WTC11 (cell line): Measurements from ENCODE around the gene FAM181B. TPM values are rescaled to one million over a fixed set of nuclear protein-coding genes. Genes with fewer than 3 reads are reported as not detected.

Experiments used
- ATAC-seq: fragments of 200-7000 bp; cut with Tn5 transposase; 2 replicates; pipeline ENCODE4 v1.10.0; 2021; ENCODE audit warnings: mild to moderate bottlenecking, moderate library complexity
- CTCF ChIA-PET: fragments of 300-600 bp; sonication (Branson Sonifier 250); formaldehyde crosslinking; loops from one replicate; lab custom pipeline; 2021; ENCODE audit warnings: antibody characterized with exemption; lab: Charles Lee
- POLR2A ChIA-PET: fragments of 350-600 bp; sonication (Branson Sonifier 250); formaldehyde crosslinking; loops from one replicate; lab custom pipeline; 2021; ENCODE audit warnings: antibody characterized with exemption; lab: Charles Lee
- DNase-seq: peaks from one replicate; pipeline ENCODE4 v3.0.0; 2021; ENCODE audit warnings: low spot score
- H3K27ac Mint-ChIP-seq: 2 replicates; pipeline ENCODE4 v1.8.0; 2021; ENCODE audit warnings: mixed read lengths
- H3K27me3 Mint-ChIP-seq: 2 replicates; pipeline ENCODE4 v1.8.0; 2021; ENCODE audit warnings: low read depth, mild to moderate bottlenecking, moderate library complexity, mixed read lengths
- H3K36me3 Mint-ChIP-seq: 2 replicates; pipeline ENCODE4 v1.8.0; 2021; ENCODE audit warnings: mixed read lengths
- H3K4me1 Mint-ChIP-seq: 2 replicates; pipeline ENCODE4 v1.8.0; 2022; ENCODE audit warnings: mixed read lengths
- H3K4me3 Mint-ChIP-seq: 2 replicates; pipeline ENCODE4 v1.8.0; 2021; ENCODE audit warnings: mild to moderate bottlenecking, moderate library complexity, mixed read lengths
- H3K9me3 Mint-ChIP-seq: 2 replicates; pipeline ENCODE4 v1.8.0; 2021; ENCODE audit warnings: mixed read lengths
- ATF3 ChIP-seq: sonication (generic); formaldehyde crosslinking; conservative IDR thresholded peaks from 2 replicates; pipeline ENCODE4 v1.8.1; 2022; ENCODE audit warnings: mild to moderate bottlenecking, missing genetic modification reagents
- E2F5 ChIP-seq: sonication (generic); formaldehyde crosslinking; IDR thresholded peaks from 2 replicates; pipeline ENCODE4 v1.8.1; 2022; ENCODE audit warnings: mild to moderate bottlenecking, moderate library complexity, missing genetic modification reagents
- FOXK1 ChIP-seq: sonication (generic); formaldehyde crosslinking; IDR thresholded peaks from 2 replicates; pipeline ENCODE4 v1.8.0; 2022; ENCODE audit warnings: mild to moderate bottlenecking, moderate library complexity, missing genetic modification reagents
- FOXP1 ChIP-seq: sonication (generic); formaldehyde crosslinking; IDR thresholded peaks from 2 replicates; pipeline ENCODE4 v1.8.0; 2022; ENCODE audit warnings: missing genetic modification reagents, mild to moderate bottlenecking, moderate library complexity, borderline replicate concordance
- GRHL2 ChIP-seq: fragments of 250-450 bp; sonication (Bioruptor Pico); IDR thresholded peaks from 2 replicates; pipeline ENCODE4 v1.8.0; 2022; ENCODE audit warnings: mild to moderate bottlenecking, moderate library complexity; ENCODE audit not compliant: insufficient replicate concordance, severe bottlenecking
- GTF2I ChIP-seq: fragments of 250-450 bp; sonication (Bioruptor Pico); conservative IDR thresholded peaks from 2 replicates; pipeline ENCODE4 v1.4.0; 2021; ENCODE audit warnings: mild to moderate bottlenecking
- IRF2 ChIP-seq: sonication (generic); formaldehyde crosslinking; IDR thresholded peaks from 2 replicates; pipeline ENCODE4 v1.8.0; 2022; ENCODE audit warnings: low read depth, missing genetic modification reagents, borderline replicate concordance
- KAT7 ChIP-seq: sonication (generic); formaldehyde crosslinking; IDR thresholded peaks from 2 replicates; pipeline ENCODE4 v1.8.1; 2023; ENCODE audit warnings: missing genetic modification reagents, mild to moderate bottlenecking, borderline replicate concordance
- OVOL2 ChIP-seq: fragments of 250-450 bp; sonication (Bioruptor Pico); IDR thresholded peaks from 2 replicates; pipeline ENCODE4 v1.9.0; 2021; ENCODE audit warnings: mild to moderate bottlenecking, borderline replicate concordance
- RELA ChIP-seq: sonication (generic); formaldehyde crosslinking; IDR thresholded peaks from 2 replicates; pipeline ENCODE4 v1.8.1; 2022; ENCODE audit warnings: missing genetic modification reagents, mild to moderate bottlenecking, borderline replicate concordance
- SMAD3 ChIP-seq: sonication (generic); formaldehyde crosslinking; IDR thresholded peaks from 2 replicates; pipeline ENCODE4 v1.8.0; 2022; ENCODE audit warnings: missing genetic modification reagents, mild to moderate bottlenecking, borderline replicate concordance
- SMAD4 ChIP-seq: sonication (generic); formaldehyde crosslinking; IDR thresholded peaks from 2 replicates; pipeline ENCODE4 v1.8.0; 2022; ENCODE audit warnings: mild to moderate bottlenecking, missing genetic modification reagents
- TEAD1 ChIP-seq: sonication (generic); formaldehyde crosslinking; IDR thresholded peaks from 2 replicates; pipeline ENCODE4 v1.8.0; 2022; ENCODE audit warnings: mild to moderate bottlenecking, missing genetic modification reagents
- ZNF281 ChIP-seq: sonication (generic); formaldehyde crosslinking; IDR thresholded peaks from 2 replicates; pipeline ENCODE4 v1.8.0; 2023; ENCODE audit warnings: mild to moderate bottlenecking, missing genetic modification reagents
- ZNF671 ChIP-seq: fragments of 250-450 bp; sonication (Bioruptor Pico); IDR thresholded peaks from 2 replicates; pipeline ENCODE4 v1.8.0; 2021; ENCODE audit warnings: mild to moderate bottlenecking
- total RNA-seq: library from RNA; stranded (reverse); gene quantifications from 3 replicates; pipeline ENCODE4 v1.2.3, GENCODE V29; 2021
- TF ChIP-seq, protein P1 (sequence below): sonication (generic); formaldehyde crosslinking; IDR thresholded peaks from 2 replicates; pipeline ENCODE4 v1.8.0; 2022; ENCODE audit warnings: mild to moderate bottlenecking, missing genetic modification reagents
- TF ChIP-seq, protein P2 (sequence below): sonication (generic); formaldehyde crosslinking; IDR thresholded peaks from 2 replicates; pipeline ENCODE4 v1.8.0; 2023; ENCODE audit warnings: missing genetic modification reagents
- TF ChIP-seq, protein P3 (sequence below): sonication (generic); formaldehyde crosslinking; IDR thresholded peaks from 2 replicates; pipeline ENCODE4 v1.8.1; 2023; ENCODE audit warnings: mild to moderate bottlenecking, missing genetic modification reagents
- TF ChIP-seq, protein P4 (sequence below): sonication (generic); formaldehyde crosslinking; conservative IDR thresholded peaks from 2 replicates; pipeline ENCODE4 v1.8.1; 2023; ENCODE audit warnings: mild to moderate bottlenecking, low read depth, missing genetic modification reagents, moderate library complexity

FAM181B gene
- total RNA-seq, 1 experiment from 2014 or later = 1.1 TPM

- TF ChIP-seq, protein P1, sequence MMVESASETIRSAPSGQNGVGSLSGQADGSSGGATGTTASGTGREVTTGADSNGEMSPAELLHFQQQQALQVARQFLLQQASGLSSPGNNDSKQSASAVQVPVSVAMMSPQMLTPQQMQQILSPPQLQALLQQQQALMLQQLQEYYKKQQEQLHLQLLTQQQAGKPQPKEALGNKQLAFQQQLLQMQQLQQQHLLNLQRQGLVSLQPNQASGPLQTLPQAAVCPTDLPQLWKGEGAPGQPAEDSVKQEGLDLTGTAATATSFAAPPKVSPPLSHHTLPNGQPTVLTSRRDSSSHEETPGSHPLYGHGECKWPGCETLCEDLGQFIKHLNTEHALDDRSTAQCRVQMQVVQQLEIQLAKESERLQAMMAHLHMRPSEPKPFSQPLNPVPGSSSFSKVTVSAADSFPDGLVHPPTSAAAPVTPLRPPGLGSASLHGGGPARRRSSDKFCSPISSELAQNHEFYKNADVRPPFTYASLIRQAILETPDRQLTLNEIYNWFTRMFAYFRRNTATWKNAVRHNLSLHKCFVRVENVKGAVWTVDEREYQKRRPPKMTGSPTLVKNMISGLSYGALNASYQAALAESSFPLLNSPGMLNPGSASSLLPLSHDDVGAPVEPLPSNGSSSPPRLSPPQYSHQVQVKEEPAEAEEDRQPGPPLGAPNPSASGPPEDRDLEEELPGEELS (CRISPR knock-in tag) = no peak
Observed at GRCh38 chr11:82730286-82730685, 3.4 kb downstream of the FAM181B start (continued).

- no peaks in the 10 kb centered on the region for H3K4me1 Mint-ChIP-seq
- POLR2A ChIA-PET = interaction anchor here (2.4 kb wide), 1 partner anchor 10 kb away, joined by 7 read pairs; the partner anchor contains the start of gene FAM181B
- H3K4me3 Mint-ChIP-seq = no peak overlapping the region
- peaks cover 4% of the 10 kb centered on the region; the same call in 1 of the 2 replicates for H3K27me3 Mint-ChIP-seq
- no peaks in the 10 kb centered on the region for H3K36me3 Mint-ChIP-seq
- CTCF ChIA-PET = interaction anchor here (0.8 to 2.0 kb wide), 3 partner anchors 52 to 173 kb away, joined by 3 to 8 read pairs (median 4); no protein-coding TSS in a partner anchor
- H3K27ac Mint-ChIP-seq = no peak overlapping the region
- TF ChIP-seq, protein P2, sequence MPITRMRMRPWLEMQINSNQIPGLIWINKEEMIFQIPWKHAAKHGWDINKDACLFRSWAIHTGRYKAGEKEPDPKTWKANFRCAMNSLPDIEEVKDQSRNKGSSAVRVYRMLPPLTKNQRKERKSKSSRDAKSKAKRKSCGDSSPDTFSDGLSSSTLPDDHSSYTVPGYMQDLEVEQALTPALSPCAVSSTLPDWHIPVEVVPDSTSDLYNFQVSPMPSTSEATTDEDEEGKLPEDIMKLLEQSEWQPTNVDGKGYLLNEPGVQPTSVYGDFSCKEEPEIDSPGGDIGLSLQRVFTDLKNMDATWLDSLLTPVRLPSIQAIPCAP = no peak
- TF ChIP-seq KAT7 (CRISPR knock-in tag) (no peak), FOXP1 (no peak), ZNF671 (CRISPR knock-in tag) (no peak), IRF2 (CRISPR knock-in tag) (no peak), E2F5 (CRISPR knock-in tag) (no peak), FOXK1 (no peak), GTF2I (CRISPR knock-in tag) (no peak), RELA (CRISPR knock-in tag) (no peak), ATF3 (CRISPR knock-in tag) (no peak), OVOL2 (CRISPR knock-in tag) (no peak), SMAD4 (CRISPR knock-in tag) (no peak), TEAD1 (CRISPR knock-in tag) (no peak), SMAD3 (CRISPR knock-in tag) (no peak), GRHL2 (no peak)
- TF ChIP-seq, protein P3, sequence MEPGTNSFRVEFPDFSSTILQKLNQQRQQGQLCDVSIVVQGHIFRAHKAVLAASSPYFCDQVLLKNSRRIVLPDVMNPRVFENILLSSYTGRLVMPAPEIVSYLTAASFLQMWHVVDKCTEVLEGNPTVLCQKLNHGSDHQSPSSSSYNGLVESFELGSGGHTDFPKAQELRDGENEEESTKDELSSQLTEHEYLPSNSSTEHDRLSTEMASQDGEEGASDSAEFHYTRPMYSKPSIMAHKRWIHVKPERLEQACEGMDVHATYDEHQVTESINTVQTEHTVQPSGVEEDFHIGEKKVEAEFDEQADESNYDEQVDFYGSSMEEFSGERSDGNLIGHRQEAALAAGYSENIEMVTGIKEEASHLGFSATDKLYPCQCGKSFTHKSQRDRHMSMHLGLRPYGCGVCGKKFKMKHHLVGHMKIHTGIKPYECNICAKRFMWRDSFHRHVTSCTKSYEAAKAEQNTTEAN (CRISPR knock-in tag) = no peak
- DNase-seq (no peak), ATAC-seq (no peak)
- H3K9me3 Mint-ChIP-seq = no peaks in the 10 kb centered on the region
Observed at GRCh38 chr11:82724026-82724425, 9.6 kb downstream of the FAM181B start.

DNA sequence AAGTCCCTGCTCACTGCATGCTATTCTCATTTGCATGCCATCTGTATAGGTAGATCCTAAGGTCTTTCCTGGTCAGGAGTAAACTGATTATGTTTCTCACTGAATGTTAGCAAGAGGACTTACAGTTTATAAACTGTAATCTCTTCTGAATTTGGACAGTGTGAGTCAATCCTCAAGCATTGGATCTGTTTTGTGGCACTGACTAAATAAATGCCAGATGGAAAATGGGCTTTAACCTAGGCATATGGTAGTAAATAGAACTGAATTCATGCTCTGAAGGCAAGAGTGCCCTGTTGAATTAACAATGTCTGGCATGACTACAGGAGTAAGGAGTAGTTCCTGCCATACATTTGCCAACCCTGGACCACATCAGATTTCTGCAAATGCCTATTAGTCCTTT lies 11.4 kb downstream of the FAM181B start:
- Mint-ChIP-seq H3K36me3 (no peaks in the 10 kb centered on the region), H3K27ac (no peak overlapping the region), H3K4me3 (no peak overlapping the region), H3K4me1 (peaks cover 3% of the 10 kb centered on the region; the same call in 1 of the 2 replicates), H3K27me3 (peaks cover 3% of the 10 kb centered on the region; the same call in 1 of the 2 replicates), H3K9me3 (no peaks in the 10 kb centered on the region)
- ATAC-seq (no peak), DNase-seq (no peak)
- ChIA-PET CTCF (no interaction called here), POLR2A (no interaction called here)
- TF ChIP-seq ZNF281 = no peak
- TF ChIP-seq, protein P4, sequence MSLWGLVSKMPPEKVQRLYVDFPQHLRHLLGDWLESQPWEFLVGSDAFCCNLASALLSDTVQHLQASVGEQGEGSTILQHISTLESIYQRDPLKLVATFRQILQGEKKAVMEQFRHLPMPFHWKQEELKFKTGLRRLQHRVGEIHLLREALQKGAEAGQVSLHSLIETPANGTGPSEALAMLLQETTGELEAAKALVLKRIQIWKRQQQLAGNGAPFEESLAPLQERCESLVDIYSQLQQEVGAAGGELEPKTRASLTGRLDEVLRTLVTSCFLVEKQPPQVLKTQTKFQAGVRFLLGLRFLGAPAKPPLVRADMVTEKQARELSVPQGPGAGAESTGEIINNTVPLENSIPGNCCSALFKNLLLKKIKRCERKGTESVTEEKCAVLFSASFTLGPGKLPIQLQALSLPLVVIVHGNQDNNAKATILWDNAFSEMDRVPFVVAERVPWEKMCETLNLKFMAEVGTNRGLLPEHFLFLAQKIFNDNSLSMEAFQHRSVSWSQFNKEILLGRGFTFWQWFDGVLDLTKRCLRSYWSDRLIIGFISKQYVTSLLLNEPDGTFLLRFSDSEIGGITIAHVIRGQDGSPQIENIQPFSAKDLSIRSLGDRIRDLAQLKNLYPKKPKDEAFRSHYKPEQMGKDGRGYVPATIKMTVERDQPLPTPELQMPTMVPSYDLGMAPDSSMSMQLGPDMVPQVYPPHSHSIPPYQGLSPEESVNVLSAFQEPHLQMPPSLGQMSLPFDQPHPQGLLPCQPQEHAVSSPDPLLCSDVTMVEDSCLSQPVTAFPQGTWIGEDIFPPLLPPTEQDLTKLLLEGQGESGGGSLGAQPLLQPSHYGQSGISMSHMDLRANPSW (CRISPR knock-in tag) = no peak
- no peak for TF ChIP-seq RELA (CRISPR knock-in tag)
